ENCODE results near the gene NEUROD2.

GRCh38 chr17:39562976-39563375 is 44.7 kb downstream of the NEUROD2 start:
- no peak for TF ChIP-seq TAF1 (conservative IDR thresholded peaks at IDR 0.05)
- TF ChIP-seq CTCF (IDR thresholded peaks at IDR 0.05; ENCODE audit: low read depth, low read length, missing input control): no peak
- no peak for TF ChIP-seq ZBTB33 (IDR thresholded peaks at IDR 0.05)
- TF ChIP-seq YY1 (IDR thresholded peaks at IDR 0.05): no peak
- TF ChIP-seq JUND (IDR thresholded peaks at IDR 0.05): no peak

All from liver (tissue), 3 donors.